Activated CD4-positive, alpha-beta T cell treated with anti-CD3 and anti-CD28 coated beads, Interleukin-2, amount 50 U/mL, for 4 hours (primary cell): ENCODE data around the gene H3-3A.

Source experiments
- DNase-seq, 2 experiments: peaks; one replicate each; pipeline ENCODE4 v3.0.0-alpha.2; 2020

H3-3A gene

DNA sequence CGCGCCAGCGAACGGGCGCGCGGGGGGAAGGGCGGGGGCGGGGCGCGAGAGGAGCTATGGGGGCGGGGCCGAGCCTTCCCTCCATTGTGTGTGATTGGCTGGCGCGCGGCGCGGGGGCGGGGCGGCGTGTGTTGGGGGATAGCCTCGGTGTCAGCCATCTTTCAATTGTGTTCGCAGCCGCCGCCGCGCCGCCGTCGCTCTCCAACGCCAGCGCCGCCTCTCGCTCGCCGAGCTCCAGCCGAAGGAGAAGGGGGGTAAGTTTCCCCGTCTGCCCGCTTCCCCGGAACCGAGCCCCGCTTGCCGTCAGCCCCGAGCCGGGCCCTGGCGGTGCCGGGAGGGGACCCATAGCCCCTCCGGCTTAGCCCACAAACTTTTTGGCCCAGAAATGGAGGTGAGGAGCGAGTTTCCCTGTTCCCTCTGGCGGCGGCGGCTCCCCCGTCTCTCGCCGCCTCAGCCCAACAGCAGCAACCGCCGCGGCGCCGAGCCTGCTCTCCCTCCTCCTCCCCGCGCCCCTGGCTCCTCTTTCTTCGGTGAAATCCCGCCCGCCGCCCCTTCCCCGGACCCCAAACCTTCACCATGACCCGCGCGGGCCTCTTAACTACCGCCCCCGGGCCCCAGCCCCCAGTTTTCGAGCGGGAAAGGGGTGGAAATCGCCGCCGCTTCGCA is at the start of gene H3-3A:
Gene H3-3A, plus strand, starts transcription at position 159 of the 666 bp plus-strand sequence. CDS start 1,636 bp downstream, outside the sequence.
- peak; percentile 98 to 99 for DNase-seq

DNA sequence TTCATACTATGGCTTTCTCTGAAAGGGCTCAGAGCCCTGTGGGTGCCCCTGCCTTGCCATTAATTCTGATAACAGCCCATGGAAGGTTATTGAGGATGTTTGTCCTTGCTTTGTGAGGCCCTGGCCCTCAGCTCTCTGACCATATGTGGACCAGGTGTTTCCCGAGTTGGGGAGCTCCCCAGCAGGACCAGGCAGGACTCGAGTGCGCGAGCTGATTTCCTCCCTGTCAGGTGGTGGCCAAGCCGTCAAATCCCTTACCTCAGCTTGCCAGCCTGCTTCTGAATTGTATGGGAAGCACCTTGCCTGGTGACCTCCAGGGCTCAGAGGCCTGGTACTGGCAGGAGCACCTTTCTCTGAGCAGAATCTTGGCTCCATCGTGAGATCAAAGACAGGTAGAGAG is 45.4 kb upstream of the H3-3A start:
- DNase-seq: no peak

DNA sequence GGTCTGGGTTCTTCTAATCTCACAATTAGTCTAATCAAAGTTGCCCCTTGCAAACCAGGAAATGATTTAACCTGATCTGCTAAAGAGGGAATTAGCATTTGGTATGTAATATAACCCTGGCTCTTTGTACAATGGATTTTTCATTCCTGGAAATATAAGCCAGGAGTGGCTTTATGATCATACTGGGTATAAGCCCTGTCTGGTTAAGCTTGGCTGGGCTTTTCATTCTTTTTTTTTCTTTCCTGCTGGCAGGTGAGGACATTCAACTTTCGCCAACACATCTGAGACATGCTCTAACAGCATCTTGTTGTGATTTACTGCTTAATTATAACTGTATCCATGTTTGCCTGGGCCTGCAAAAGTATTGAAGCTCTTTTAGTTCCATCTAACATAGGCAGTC is 42.9 kb upstream of the H3-3A start:
- no peak for DNase-seq

DNA sequence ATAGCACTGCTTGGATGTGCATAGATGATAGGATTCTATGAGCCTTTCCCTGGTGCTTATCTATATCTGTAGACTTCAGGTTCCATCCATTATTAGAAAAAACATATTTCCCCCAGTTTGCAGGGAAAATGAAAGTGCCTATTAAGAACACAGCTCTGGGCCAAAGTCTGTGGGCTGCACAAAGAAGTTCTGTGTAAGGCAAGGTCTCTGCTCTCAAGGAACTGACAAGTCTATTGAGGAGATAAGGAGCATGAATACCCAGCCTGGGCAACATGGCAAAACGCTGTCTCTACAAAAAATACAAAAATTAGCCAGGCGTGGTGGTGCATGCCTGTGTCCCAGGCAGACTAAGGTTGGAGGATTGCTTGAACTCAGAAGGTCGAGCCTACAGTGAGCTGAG is 41.1 kb upstream of the H3-3A start:
- no peak for DNase-seq

DNA sequence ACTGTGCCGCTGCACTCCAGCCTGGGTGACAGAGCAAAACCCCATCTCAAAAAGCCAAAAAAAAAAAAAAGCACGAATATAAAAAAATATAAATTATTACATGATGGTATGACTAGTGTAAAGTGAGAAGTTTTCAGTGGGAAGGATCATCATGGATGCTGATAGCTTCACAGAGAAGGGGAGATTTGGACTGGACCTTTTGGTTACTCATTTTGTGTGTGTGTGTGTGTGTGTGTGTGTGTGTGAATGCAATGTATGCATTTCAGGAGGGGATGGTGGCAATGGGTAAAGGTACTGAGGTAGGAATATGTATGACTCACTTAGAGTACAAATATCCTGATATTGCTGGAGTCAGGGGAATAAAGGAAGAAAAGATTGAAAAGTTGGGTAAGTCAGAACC is 40.7 kb upstream of the H3-3A start:
- DNase-seq: no peak

DNA sequence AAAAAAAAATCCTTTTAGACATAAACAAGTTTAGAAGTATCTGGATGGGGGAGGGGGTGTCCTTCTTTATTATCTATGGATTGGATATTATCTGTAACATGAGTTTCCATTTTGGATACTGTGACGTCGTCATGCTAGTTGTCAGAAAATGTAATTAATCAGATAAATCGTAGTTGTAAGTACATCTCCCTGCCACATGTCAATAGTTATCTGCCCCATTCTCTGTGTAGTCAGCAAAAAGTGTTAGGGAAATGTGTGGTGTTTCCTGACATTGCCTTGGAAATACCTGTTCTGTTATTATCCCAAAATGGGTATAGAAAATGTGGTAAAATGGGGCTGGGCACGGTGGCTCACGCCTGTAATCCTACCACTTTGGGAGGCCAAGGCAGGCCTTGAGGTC is 38.8 kb upstream of the H3-3A start:
- DNase-seq: no peak

DNA sequence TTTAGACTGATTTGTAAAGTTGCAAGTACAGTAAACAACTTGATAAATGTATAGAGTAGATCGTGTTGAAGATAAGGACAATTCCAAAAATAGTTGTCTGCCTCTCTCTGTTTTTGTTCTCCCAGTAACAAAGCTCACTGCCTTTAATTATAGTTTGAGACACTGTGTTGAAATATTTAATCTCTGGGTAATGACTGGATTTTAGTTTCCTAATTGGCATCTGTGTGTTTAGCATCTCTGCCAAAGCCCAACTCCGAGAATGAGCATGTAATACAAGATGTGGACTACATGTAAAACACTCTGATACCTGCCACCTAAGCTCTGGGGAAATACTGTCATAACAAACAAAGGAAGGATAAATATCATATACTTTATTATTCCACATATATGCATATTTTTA is 35.7 kb upstream of the H3-3A start:
- no peak for DNase-seq

DNA sequence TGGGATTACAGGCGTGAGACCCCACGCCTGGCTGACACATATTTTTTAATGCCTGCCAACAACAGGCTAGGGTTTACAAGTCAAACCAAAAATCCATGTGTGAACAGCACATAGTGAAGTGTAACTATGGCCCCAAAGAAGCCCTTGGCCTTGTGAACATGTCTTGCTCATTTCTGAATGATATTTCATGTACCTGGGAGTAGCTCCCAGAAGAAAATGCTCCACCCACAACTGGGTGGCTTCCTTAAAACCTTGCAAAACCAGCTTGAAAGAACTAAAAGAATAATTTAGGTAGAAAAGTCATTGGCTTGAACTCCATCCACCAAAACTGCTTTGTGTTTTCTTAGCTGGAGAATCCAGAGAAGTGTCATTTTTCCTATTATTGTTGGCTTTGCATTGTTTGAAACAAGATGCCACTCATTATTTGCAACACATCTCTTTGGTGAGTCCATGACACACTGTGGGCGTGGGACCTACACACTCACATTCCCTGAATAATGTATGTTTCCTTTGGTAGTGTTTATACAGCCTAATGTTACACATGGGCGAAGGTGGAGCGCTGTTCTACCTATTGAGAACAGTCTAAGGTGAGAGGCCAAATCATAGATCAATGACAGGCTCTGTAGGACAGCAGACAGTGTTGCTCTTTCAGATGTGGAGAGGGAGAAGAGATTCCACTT is 34.8 kb upstream of the H3-3A start:
- DNase-seq: no peak

DNA sequence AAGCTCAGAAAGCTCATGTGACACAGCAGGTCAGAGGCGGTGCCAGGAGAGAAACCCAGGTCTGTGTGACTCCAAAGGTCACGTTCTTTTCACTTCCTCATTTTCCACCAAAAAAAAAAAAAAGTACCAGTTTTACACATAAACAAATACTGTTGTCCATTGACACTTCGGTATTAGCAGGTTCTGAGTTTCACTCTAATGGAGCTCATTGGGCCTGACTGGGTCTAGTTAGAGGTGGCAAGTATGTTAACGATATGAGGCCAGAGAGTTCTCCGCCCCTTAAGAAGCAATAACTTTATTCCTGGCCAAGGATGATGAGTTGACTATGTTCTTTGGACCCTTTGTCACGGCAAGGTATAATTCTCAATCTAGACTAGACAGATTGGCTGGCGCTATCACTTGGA is 33.4 kb upstream of the H3-3A start:
- DNase-seq: no peak

DNA sequence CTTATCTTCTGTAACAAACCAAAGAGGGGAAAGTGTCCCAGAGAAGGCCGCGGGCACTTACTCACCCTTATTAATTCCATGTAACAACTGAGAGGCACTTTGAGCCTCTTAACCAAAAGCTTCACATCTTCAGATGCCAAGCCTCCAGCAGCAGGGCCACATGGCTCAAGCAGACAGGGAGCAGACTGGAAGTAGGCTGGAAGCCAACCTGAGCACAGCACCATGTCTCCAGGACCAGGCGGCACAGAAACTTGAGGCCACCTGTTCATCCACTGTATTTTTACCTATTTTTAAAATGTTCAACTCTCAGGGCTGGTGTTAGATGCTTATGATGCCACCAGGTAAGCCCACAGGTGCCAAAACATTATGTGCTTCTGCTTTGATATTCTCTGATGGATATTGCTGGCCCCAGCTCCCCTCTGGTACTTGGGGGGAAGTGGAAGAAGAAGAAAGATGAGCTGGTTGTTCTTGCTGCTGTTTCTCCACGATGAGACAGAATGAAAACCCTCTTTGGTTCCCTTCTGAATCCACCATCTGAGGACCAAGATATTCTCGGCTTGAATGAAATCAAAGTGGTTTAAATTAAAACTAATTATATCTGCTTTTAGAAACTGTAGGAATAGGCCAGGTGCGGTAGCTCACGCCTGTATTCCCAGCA is 32.8 kb upstream of the H3-3A start:
- DNase-seq: no peak

DNA sequence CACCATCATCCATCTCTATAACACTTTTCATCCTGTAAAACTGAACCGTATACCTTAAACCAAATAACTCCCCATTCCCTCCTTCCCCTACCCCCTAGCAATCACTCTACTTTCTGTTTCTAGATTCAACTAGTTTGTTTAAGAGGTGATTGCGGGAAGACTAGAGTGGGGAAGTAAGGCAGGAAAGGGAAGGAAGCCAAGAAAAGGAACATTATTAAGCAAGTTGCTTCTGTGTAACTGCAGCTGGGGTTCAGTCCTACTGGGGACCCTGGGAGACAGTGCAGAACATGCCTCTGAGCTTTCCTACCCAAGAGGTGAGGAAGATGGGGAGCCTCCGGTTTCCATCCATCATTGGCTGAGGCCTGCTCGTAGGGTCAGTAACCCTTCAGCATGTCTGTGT is 28.9 kb upstream of the H3-3A start:
- DNase-seq: no peak

DNA sequence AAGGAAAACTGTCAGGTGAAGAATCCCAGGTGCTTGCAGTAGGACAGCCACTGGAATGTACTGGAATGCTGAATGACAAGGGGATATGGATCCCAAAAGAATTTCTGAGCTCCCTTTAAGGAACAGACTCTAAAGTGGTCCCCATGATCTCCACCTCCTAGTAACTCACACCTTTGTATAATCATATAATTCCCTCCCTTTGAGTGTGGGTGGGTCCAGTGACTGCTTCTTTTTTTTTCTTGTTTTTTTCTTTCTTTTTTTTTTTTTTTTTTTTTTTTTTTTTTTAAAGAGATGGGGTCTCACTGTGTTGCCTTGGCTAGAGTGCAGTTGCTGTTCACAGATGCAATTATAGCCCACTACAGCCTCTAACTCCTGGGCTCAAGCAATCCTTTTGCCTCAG is 28.5 kb upstream of the H3-3A start:
- DNase-seq: no peak

DNA sequence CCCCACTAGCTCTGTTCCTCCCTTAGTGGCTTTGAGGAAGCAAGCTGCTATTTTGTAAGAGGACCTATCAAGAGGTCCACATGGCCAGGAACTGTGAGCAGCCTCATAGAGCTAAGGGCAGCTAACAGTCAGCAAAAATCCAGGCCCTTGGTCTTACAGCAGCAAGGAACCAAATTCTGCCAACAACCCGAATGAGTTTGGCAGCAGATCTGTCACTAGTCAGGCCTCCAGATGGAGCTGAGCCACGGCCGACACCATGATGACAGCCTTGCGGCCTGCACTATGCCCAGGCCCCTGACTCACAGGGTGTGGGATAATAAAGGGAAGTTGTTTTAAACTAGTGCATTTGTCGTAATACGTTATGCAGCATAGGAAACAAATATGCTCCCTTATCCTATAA is 28.0 kb upstream of the H3-3A start:
- no peak for DNase-seq

DNA sequence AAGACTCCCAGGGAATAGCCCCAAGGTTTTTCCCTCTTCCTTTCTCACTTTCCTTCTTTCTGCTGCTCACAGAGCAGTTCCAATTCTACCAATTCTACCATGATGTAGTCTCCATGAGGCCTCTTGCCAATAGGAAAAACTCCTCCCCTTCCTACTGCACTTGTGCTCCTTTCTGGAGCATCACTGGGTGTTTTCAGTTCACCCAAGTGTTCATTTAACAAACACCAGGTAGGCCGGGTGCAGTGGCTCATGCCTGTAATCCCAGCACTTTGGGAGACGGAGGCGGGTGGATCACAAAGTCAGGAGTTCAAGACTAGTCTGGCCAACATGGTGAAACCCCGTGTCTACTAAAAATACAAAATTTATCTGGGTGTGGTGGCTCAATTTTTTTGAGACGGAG is 26.6 kb upstream of the H3-3A start:
- DNase-seq: no peak

DNA sequence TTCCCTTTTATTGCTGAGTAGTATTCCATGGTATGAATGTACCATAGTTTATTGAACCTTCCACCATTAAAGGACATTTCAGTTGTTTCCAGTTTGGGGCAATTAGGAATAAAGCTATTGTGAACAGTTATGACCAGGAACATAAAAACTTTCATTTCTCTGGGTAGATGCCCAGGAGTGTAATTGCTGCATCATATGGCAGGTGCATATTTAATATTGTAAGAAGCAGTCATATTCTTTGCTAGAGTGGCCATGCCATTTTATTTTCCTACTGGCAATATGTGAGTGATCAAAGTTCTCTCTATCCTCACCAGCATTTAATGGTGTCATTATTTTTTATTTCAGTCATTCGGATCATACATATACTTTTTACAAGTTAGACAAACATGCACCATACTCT is 23.9 kb upstream of the H3-3A start:
- DNase-seq: no peak

DNA sequence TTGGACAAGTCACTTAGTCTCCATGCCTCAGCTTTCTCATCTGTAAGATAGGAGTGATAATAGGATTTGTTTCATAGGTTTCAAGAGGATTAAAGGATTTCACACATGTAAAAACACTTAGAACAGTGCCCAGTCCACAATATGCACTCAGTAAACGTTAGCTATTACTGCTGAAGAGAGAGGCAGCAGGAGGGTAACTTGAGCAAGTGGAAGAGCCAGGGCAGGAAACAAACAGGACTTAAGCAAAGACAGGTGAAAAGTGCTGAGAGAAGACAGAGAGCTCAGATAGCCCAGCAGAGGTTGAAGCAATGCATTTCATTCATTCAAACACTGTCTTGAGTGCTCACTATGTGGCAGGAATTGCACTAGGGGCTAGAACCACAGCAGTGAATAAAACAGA is 21.1 kb upstream of the H3-3A start:
- no peak for DNase-seq

DNA sequence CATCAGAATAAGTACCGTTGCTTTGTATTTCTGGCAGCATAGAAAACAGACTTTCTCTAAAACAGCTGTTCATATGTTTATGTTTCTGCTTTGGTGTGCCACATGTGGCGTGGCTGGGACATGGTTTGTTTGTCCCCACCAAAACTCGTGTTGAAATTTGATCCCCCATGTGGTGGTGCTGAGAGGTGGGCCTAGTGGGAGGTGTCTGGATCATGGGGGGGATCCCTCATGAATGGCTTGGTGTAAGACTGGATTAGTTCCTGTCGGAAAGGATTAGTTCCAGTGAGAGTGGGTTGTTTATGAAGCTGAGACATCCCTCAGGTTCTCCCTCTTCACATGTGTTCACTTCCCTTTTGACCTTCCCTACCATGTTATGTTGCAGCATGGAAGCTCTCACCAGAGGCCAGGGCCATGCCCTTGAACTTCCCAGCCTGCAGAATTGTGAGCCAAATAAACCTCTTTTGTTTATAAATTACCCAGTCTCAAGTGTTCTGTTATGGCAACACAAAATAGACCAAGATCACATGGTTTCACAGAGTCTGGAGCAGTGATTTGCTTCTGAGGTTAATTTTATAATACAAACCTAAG is 17.9 kb upstream of the H3-3A start:
- DNase-seq: no peak

DNA sequence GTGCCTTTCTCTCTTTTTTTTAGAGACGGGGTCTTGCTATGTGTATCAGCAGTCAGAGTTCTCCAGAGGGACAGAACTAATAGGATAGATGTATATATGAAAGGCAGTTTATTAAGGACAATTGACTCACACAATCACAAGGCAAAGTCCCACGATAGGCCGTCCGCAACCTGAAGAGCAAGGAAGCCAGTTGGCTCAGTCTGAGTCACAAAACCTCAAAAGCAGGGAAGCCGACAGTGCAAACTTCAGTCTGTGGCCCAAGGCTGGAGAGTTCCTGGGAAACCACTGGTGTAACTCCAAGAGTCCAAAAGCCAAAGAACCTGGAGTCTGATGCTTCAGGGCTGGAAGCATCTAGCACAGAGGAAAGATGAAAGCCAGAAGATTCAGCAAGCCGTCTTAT is 16.3 kb upstream of the H3-3A start:
- DNase-seq: no peak

DNA sequence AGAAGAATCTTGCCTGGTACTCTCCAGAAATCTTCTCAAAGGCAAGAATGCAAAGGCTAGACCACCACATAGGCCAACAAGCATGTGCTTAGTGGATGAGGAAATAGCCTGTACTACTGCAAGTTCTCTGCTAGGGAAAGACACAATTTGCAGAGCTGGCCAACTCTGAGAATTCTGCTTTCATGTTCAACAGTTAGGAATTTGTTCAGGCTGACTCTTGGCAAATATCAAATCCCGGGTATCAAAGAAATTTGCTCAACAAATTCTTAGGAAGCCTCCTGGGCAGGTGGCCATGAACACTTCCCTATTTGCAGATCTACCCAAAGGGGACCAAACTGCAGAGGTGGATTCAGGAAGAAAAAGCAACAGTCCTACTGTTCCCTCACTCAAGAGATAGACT is 15.0 kb upstream of the H3-3A start:
- DNase-seq: no peak

DNA sequence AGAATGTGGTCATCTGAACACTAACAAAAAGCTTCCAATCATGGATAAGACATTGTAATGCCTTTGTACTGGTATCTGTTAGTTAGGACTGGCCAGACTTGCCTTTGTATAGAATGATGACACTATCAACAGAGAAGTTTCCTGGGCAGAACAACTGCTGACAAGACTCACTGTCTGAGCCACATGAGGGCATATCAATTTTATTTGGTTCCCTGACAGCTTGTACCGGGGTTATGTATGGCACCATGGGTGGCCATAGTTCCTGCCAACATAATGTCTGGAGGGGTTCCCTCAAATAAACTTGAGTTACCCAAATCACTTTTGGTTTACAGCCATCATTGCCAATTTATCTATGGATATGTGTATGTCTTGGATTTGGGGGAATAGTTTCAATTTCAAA is 13.6 kb upstream of the H3-3A start:
- DNase-seq: no peak

DNA sequence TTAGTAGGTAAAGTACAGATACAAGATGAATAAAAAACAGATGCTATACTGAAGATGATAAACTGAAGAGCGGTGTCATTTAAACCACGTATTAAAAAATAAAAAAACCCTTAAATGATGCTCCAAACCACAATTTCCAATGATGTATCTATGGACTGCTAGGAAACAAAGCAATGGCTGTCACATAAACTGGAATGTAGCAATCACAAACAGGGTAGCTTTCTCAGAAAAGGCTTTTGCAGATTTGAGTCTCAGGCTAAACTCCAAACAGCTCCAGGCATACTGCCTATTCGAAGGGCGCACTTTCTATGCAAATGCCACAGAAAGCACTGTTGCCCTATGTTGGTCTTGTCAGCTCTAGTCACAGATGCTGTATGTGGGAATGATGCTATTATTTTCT is 12.4 kb upstream of the H3-3A start:
- no peak for DNase-seq

DNA sequence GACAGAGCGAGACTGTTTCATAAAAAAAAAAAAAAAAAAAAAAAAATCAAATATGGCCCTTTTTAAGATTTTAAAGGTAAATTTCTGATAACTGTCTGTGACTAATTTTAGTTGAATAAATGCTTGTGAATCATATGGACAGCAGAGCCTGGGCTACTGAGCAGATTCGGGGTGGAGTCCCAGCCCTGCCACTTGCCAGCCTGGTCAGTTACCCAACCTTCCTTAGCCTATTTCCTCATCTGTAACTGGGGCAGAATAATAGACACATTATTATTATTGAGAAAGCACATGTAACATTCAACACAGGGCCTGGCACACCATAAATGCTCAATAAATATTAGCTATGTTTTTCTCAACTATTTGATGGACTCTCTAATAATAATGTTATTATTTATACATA is 11.2 kb upstream of the H3-3A start:
- DNase-seq: no peak

DNA sequence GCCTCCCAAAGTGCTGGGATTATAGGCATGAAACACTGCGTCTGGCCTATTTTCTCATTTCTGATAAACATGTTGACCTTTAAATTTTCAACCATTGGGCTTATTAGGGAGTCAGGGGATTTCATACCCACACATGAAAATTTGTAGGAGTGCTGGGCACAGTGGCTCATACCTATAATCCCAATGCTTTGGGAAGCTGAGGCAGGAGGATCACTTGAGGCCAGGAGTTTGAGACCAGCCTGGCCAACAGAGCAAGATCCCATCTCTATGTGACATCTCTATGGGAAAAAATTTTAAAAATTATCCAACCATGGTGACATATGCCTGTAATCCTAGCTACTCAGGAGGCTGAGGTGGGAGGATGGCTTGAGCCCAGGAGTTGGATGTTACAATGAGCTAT is 10.5 kb upstream of the H3-3A start:
- DNase-seq: no peak
